PC-9 (cell line): ENCODE results near the gene SMIM38.

ENCODE experiments used
- EZH2 ChIP-seq: fragments of 200-600 bp; sonication (generic); IDR thresholded peaks from 2 replicates; pipeline ENCODE4 v1.8.0; 2017; ENCODE audit warnings: antibody characterized with exemption, low read depth
- TF ChIP-seq, protein P1 (sequence below): fragments of 200-600 bp; sonication (generic); conservative IDR thresholded peaks from 2 replicates; pipeline ENCODE4 v1.6.1; 2017; ENCODE audit warnings: mixed run types, antibody characterized with exemption, mild to moderate bottlenecking, moderate library complexity

DNA sequence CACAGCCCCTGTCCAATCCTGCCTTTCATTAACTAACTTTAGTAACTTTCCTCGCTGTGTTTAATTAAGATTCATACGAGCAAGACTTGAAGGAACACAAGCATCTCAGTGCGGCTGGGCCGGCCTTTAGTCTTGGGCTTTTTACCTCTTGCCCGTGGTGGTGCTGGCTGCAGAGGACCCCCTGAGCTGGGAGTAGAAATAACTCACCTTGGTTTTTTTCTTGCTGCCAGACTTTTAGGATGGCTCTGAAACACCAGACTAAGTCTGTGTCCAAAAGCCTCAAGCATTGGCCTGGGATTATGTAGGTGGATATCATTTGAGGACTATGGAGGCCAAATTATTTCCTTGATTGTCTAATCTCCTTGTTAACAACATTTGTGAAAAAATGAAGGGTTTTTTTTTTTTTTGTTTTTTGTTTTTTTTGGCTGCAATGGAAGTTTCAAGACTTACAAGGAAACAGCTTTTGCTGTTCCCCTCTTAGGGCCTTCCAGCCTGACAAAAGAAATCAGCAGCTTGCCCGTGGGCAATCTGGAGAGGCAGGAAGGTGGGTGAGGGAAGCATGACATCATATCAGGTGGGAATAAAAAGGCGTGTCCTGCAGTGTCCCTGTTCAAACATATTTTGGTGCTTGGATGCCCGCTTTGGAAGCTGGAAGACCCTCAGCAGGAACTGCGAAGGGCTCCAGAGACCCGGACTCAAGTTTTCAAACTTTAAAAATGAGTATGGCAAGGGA lies 44.0 kb downstream of the SMIM38 start:
- TF ChIP-seq, protein P1, sequence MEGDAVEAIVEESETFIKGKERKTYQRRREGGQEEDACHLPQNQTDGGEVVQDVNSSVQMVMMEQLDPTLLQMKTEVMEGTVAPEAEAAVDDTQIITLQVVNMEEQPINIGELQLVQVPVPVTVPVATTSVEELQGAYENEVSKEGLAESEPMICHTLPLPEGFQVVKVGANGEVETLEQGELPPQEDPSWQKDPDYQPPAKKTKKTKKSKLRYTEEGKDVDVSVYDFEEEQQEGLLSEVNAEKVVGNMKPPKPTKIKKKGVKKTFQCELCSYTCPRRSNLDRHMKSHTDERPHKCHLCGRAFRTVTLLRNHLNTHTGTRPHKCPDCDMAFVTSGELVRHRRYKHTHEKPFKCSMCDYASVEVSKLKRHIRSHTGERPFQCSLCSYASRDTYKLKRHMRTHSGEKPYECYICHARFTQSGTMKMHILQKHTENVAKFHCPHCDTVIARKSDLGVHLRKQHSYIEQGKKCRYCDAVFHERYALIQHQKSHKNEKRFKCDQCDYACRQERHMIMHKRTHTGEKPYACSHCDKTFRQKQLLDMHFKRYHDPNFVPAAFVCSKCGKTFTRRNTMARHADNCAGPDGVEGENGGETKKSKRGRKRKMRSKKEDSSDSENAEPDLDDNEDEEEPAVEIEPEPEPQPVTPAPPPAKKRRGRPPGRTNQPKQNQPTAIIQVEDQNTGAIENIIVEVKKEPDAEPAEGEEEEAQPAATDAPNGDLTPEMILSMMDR, result no peak
- no peak for TF ChIP-seq EZH2
